Activated CD4-positive, alpha-beta T cell treated with anti-CD3 and anti-CD28 coated beads, Interleukin-2, amount 10 ng/mL, durations not matched to agents 24 days and 14 days (primary cell): ENCODE data around the gene PRCC. TPM values are rescaled to one million over a fixed set of nuclear protein-coding genes. Genes with fewer than 3 reads are reported as not detected.

Source experiments
- DNase-seq: peaks from one replicate; pipeline ENCODE4 v3.0.0; 2022
- H3K27ac Mint-ChIP-seq: one replicate; pipeline ENCODE4 v1.8.0; 2022; ENCODE audit warnings: mild to moderate bottlenecking, mixed read lengths
- H3K27me3 Mint-ChIP-seq: one replicate; pipeline ENCODE4 v1.8.0; 2022; ENCODE audit warnings: mixed read lengths
- H3K36me3 Mint-ChIP-seq: one replicate; pipeline ENCODE4 v1.8.0; 2022; ENCODE audit warnings: low read depth, mild to moderate bottlenecking, mixed read lengths
- H3K4me1 Mint-ChIP-seq: one replicate; pipeline ENCODE4 v1.8.0; 2021; ENCODE audit warnings: mixed read lengths
- H3K4me3 Mint-ChIP-seq: one replicate; pipeline ENCODE4 v1.8.0; 2022; ENCODE audit warnings: mild to moderate bottlenecking, moderate library complexity, mixed read lengths
- H3K9me3 Mint-ChIP-seq: one replicate; pipeline ENCODE4 v1.8.0; 2021; ENCODE audit warnings: mixed read lengths
- intact Hi-C: fragments of 100-400 bp; cut with micrococcal nuclease; formaldehyde crosslinking; loops from one replicate; pipeline ENCODE4 v1.15.1; 2023
- total RNA-seq: library from RNA; stranded (reverse); gene quantifications from 2 replicates; pipeline ENCODE4 v1.2.3, GENCODE V29; 2022

Gene PRCC
- total RNA-seq, 1 donor from 2014 or later = 120 TPM

DNA sequence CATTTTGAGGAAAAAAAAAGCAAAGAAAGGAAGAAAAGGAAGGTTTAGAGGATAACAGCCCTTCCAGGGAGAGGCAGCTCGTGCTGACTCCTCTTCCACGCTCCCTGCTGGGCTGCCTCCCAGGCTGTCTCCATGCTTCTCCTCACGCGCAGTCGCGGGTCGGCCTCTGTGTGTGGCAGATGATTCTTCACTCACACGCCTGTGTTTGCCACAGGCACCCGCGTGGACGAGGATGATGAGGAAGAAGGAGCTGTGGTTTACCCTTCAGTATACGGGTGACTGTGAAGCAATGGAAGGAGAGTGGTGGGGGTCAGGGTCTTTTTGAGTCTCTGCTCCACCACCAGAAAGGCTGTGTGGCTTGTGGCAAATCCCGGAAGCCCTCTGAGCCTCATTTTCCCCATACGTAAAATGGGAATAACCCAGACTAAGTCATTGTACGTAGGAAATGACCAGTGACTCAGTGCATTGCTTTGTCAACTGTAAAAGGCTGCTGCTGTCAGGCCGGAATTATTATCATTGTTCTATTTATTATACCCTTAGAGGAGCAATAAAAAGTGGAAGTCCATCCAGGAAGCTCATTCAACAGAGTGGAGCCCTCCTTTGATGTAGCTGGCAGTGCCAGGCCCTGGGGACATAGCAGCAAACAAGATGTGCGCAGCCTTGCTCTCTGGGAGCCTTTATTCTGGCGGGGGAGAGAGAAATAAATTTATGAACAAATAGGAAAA, 61.2 kb downstream of the PRCC start:
- Mint-ChIP-seq H3K4me3 (no peak overlapping the region), H3K36me3 (no peaks in the 10 kb centered on the region), H3K27me3 (no peaks in the 10 kb centered on the region), H3K9me3 (no peaks in the 10 kb centered on the region), H3K4me1 (peaks cover 15% of the 10 kb centered on the region), H3K27ac (no peak overlapping the region)
- no peak for DNase-seq
- intact Hi-C loops = no loop called here

DNA sequence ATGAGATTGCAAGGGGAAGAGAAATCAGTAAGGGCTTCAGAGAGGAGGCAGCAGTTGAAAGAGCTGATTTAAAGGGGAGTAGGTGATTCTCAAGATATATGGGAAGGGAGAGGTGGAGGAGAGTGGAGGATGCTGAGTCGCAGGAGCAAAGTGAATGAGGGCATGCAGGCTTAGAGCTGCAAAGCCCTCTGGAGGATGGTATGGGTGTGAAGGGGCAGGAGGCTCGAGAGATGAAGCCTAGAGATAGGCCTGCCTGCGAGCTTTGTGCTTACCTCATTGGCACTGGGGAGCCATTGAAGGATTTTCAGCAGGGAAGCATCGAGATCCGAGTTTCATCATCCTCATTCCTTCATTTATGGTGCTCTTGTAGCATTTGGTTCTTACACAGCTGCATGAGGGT, 65.1 kb downstream of the PRCC start:
- H3K4me3 Mint-ChIP-seq = no peak overlapping the region
- H3K4me1 Mint-ChIP-seq = peaks cover 52% of the 10 kb centered on the region
- intact Hi-C loops = no loop called here
- DNase-seq = no peak
- H3K27me3 Mint-ChIP-seq = no peaks in the 10 kb centered on the region
- no peaks in the 10 kb centered on the region for H3K9me3 Mint-ChIP-seq
- peak overlapping the region; percentile 2 for H3K27ac Mint-ChIP-seq
- no peaks in the 10 kb centered on the region for H3K36me3 Mint-ChIP-seq

GRCh38 chr1:156833603-156834002, 66.3 kb downstream of the PRCC start:
- Mint-ChIP-seq H3K9me3 (no peaks in the 10 kb centered on the region), H3K27ac (peak overlapping the region; percentile 73), H3K4me3 (no peak overlapping the region), H3K27me3 (no peaks in the 10 kb centered on the region), H3K4me1 (peaks cover 58% of the 10 kb centered on the region), H3K36me3 (no peaks in the 10 kb centered on the region)
- intact Hi-C loops = no loop called here
- DNase-seq = peak; percentile 79

DNA sequence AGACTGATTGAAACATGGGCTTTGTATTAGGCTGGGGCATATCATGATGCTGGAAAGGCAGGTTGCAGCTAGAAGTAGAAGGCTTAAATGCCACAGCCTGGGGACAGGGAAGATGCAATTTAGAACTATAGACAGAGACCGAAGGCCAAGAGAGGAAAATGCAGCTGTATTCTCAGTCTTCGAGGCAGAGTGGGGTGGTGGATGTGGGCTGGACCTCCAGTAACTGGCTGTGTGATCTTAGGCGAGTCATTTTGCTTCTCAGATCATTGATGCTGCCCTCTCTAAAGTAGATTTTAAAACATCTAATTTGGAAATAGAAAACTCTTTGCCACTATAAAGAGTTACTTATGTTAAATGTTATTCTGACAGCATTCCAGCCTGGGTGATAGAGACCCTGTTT, 67.0 kb downstream of the PRCC start:
- intact Hi-C loops = no loop called here
- peak overlapping the region; percentile 31 for H3K4me3 Mint-ChIP-seq

GRCh38 chr1:156836041-156836654, 68.8 kb downstream of the PRCC start:
- peak; percentile 90 for DNase-seq
- Mint-ChIP-seq H3K4me1 (peaks cover 64% of the 10 kb centered on the region), H3K27ac (peak overlapping the region; percentile 89), H3K4me3 (peak overlapping the region; percentile 52), H3K9me3 (no peaks in the 10 kb centered on the region), H3K27me3 (peaks cover 7% of the 10 kb centered on the region), H3K36me3 (no peaks in the 10 kb centered on the region)
- intact Hi-C loops = loop anchor here (1.0 to 5.0 kb wide), 3 partner anchors 20 to 86 kb away; partner anchors contain the start of genes LRRC71 and SH2D2A

More for the DNA sequence above, 67.0 kb downstream of the PRCC start:
- no peak for DNase-seq
- H3K27ac Mint-ChIP-seq = peak overlapping the region; percentile 73
- H3K36me3 Mint-ChIP-seq = no peaks in the 10 kb centered on the region
- no peaks in the 10 kb centered on the region for H3K9me3 Mint-ChIP-seq
- H3K27me3 Mint-ChIP-seq = no peaks in the 10 kb centered on the region
- peaks cover 60% of the 10 kb centered on the region for H3K4me1 Mint-ChIP-seq

- H3K27ac Mint-ChIP-seq = peak overlapping the region; percentile 89
- peak overlapping the region; percentile 52 for H3K4me3 Mint-ChIP-seq
- no peaks in the 10 kb centered on the region for H3K36me3 Mint-ChIP-seq
- H3K4me1 Mint-ChIP-seq = peaks cover 60% of the 10 kb centered on the region
- H3K9me3 Mint-ChIP-seq = no peaks in the 10 kb centered on the region
- intact Hi-C loops = loop anchor here (1.0 to 5.0 kb wide), 3 partner anchors 21 to 85 kb away; partner anchors contain the start of genes LRRC71 and SH2D2A
- no peak for DNase-seq
- peaks cover 7% of the 10 kb centered on the region for H3K27me3 Mint-ChIP-seq
Measured at GRCh38 chr1:156836892-156837291, 69.6 kb downstream of the PRCC start.

GRCh38 chr1:156838972-156839371, 71.6 kb downstream of the PRCC start:
- intact Hi-C loops = loop anchor here (1.0 to 5.0 kb wide), 4 partner anchors 21 to 83 kb away; partner anchors contain the start of genes LRRC71 and NTRK1
- Mint-ChIP-seq H3K27ac (peak overlapping the region; percentile 46), H3K9me3 (no peaks in the 10 kb centered on the region), H3K36me3 (peaks cover under 1% of the 10 kb centered on the region), H3K4me1 (peaks cover 51% of the 10 kb centered on the region), H3K27me3 (peaks cover 18% of the 10 kb centered on the region), H3K4me3 (peak overlapping the region; percentile 58)
- DNase-seq = peak; percentile 87

DNA sequence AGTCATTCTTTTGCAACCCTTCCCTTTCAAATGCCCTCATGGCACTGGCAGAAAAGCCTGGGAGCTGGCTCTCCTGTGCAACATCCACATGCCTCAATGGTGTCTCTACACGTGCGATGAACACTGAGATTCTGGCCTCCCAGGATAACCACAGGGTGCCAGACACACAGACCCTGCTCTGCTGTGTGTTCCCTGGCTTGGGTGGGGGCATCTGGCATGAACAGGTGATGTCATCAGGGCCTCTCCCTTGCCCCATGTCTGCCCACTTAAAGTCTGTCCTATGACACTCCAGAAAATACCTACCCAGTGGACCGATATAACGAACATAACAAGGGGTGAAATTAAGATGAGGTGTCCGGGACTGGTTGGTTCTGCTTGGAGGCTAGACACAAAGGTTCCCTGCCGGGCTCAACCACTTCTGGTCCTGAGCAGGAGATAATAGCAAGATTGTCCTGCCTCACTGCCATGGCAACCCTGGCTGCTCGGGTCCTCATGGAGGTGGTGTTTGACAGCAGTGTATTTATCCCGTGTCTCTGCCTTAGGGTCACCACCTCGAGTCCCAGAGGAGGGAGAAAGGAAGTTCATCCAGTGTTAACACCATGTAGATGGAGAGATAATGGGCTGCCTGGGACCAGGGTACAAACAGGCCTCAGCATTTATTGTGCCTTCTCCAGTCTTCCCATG, 72.2 kb downstream of the PRCC start:
- Mint-ChIP-seq H3K4me3 (no peak overlapping the region), H3K9me3 (no peaks in the 10 kb centered on the region), H3K36me3 (peaks cover 2% of the 10 kb centered on the region), H3K27me3 (peaks cover 23% of the 10 kb centered on the region), H3K4me1 (peaks cover 46% of the 10 kb centered on the region), H3K27ac (peak overlapping the region; percentile 7)
- no peak for DNase-seq
- intact Hi-C loops = loop anchor here (1.0 to 5.0 kb wide), 4 partner anchors 21 to 83 kb away; partner anchors contain the start of genes LRRC71 and NTRK1

GRCh38 chr1:156840186-156840897, 73.0 kb downstream of the PRCC start:
- Mint-ChIP-seq H3K4me1 (peaks cover 40% of the 10 kb centered on the region), H3K27me3 (peaks cover 28% of the 10 kb centered on the region), H3K36me3 (peaks cover 2% of the 10 kb centered on the region), H3K27ac (peak overlapping the region; percentile 10), H3K9me3 (no peaks in the 10 kb centered on the region), H3K4me3 (no peak overlapping the region)
- no peak for DNase-seq
- intact Hi-C loops = no loop called here

DNA sequence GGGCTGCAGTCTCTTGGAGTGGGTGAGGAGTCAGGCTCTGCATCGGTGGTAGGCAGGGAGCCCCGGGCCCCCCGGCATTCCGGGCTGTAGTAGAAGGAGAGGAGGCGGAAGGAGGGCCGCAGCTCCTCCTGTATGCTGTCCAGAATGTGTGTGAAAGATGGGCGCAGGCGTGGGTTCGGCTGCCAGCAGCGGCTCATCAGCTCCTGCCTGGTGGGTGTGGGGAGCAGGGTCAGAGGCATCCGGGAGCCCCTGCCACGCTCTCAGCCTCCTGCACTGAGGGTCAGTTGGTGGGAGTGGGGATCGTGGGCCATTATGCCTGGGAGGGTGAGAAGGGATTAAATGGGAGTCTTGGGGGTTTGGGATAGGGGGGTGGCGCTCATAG, 73.6 kb downstream of the PRCC start:
- Mint-ChIP-seq H3K27me3 (peaks cover 32% of the 10 kb centered on the region), H3K4me3 (no peak overlapping the region), H3K36me3 (peaks cover 2% of the 10 kb centered on the region), H3K4me1 (peaks cover 37% of the 10 kb centered on the region), H3K27ac (no peak overlapping the region), H3K9me3 (no peaks in the 10 kb centered on the region)
- intact Hi-C loops = no loop called here
- no peak for DNase-seq

DNA sequence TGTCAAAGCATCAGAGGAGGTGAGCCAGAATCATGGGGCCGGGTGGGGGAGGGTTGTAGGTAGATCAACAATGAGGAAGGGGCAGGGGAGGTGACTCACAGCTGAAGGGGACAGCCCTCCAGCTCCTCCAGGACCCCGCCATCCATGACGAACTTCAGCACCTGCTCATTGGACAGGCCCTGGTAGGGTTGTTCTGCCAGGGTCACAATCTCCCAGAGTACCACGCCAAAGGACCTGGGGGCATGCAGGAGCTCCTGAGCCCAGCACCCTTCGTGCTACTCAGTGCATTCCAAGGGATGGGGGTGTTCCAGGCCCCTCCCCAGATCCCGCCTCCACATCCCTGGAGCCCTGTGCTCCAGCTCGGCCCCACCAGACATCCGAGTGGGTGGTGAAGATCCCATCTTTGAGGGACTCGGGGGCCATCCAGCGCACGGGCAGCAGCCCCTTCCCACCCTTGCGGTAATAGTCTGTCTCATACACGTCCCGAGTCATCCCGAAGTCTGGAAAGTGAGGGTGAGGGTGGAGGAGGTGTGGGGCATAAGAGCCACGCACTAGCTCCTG, 74.0 kb downstream of the PRCC start:
- Mint-ChIP-seq H3K4me1 (peaks cover 35% of the 10 kb centered on the region), H3K27me3 (peaks cover 37% of the 10 kb centered on the region), H3K36me3 (peaks cover 2% of the 10 kb centered on the region), H3K4me3 (no peak overlapping the region), H3K27ac (no peak overlapping the region), H3K9me3 (no peaks in the 10 kb centered on the region)
- no peak for DNase-seq
- intact Hi-C loops = no loop called here

- H3K36me3 Mint-ChIP-seq = peaks cover 2% of the 10 kb centered on the region
- no peak overlapping the region for H3K27ac Mint-ChIP-seq
- peaks cover 26% of the 10 kb centered on the region for H3K4me1 Mint-ChIP-seq
- intact Hi-C loops = no loop called here
- no peak for DNase-seq
- no peak overlapping the region for H3K4me3 Mint-ChIP-seq
- no peaks in the 10 kb centered on the region for H3K9me3 Mint-ChIP-seq
- peaks cover 46% of the 10 kb centered on the region for H3K27me3 Mint-ChIP-seq
Measured at GRCh38 chr1:156842618-156843300, 75.4 kb downstream of the PRCC start.

GRCh38 chr1:156844102-156844501, 76.8 kb downstream of the PRCC start:
- Mint-ChIP-seq H3K36me3 (peaks cover 2% of the 10 kb centered on the region), H3K27me3 (peaks cover 50% of the 10 kb centered on the region), H3K4me3 (peak overlapping the region; percentile 76), H3K27ac (no peak overlapping the region), H3K9me3 (no peaks in the 10 kb centered on the region), H3K4me1 (peaks cover 30% of the 10 kb centered on the region)
- DNase-seq = no peak
- intact Hi-C loops = no loop called here
